Bronchial epithelial cell (primary cell): ENCODE data around the gene G6PC2. TPM values are rescaled to one million over a fixed set of nuclear protein-coding genes. Genes with fewer than 3 reads are reported as not detected.

Source experiments
- DNase-seq: peaks from one replicate; pipeline ENCODE4 v3.0.0-alpha.2; 2010; ENCODE audit warnings: low read depth
- FAIRE-seq: peaks from 2 replicates; lab custom pipeline; 2011; peaks lifted over from hg19 to GRCh38; lab: Jason Lieb, UNC
- H3K27me3 ChIP-seq: 2 replicates; pipeline ENCODE4 v1.5.1; 2011; ENCODE audit warnings: low read length; ENCODE audit not compliant: control insufficient read depth, insufficient read depth
- H3K36me3 ChIP-seq: 2 replicates; pipeline ENCODE4 v1.5.1; 2011; ENCODE audit warnings: low read length; ENCODE audit not compliant: control insufficient read depth, insufficient read depth
- H3K4me3 ChIP-seq: 2 replicates; pipeline ENCODE4 v1.5.1; 2011; ENCODE audit warnings: mild to moderate bottlenecking, low read depth, low read length, control low read depth
- CTCF ChIP-seq: IDR thresholded peaks from 2 replicates; pipeline ENCODE4 v1.5.1; 2011; ENCODE audit warnings: mild to moderate bottlenecking, moderate library complexity, low read length, control low read depth, inconsistent platforms; ENCODE audit not compliant: insufficient read depth, severe bottlenecking
- total RNA-seq: library from RNA; depleted of rRNA; stranded (reverse); fragments of >200 nt; gene quantifications from 2 replicates; pipeline ENCODE4 v1.2.1, GENCODE V29; 2014

G6PC2 gene
- total RNA-seq, 1 donor from 2014 or later = not detected

- H3K36me3 ChIP-seq = no peaks in the 10 kb centered on the region
- no peak overlapping the region for H3K4me3 ChIP-seq
- no peak for TF ChIP-seq CTCF
- DNase-seq (no peak), FAIRE-seq (no peak)
- H3K27me3 ChIP-seq = no peaks in the 10 kb centered on the region
Observed at GRCh38 chr2:168896783-168897182, 4.3 kb upstream of the G6PC2 start.

- TF ChIP-seq CTCF = no peak
- DNase-seq (no peak), FAIRE-seq (no peak)
- H3K36me3 ChIP-seq = no peaks in the 10 kb centered on the region
- no peaks in the 10 kb centered on the region for H3K27me3 ChIP-seq
- H3K4me3 ChIP-seq = no peak overlapping the region
Observed at GRCh38 chr2:168897449-168897848, 3.6 kb upstream of the G6PC2 start.

GRCh38 chr2:168903888-168904287 lies 2.8 kb downstream of the G6PC2 start:
- TF ChIP-seq CTCF = no peak
- Histone ChIP-seq H3K4me3 (no peak overlapping the region), H3K36me3 (no peaks in the 10 kb centered on the region), H3K27me3 (peaks cover 4% of the 10 kb centered on the region)
- FAIRE-seq (no peak), DNase-seq (no peak)

GRCh38 chr2:168904358-168904757 lies 3.3 kb downstream of the G6PC2 start:
- Histone ChIP-seq H3K27me3 (peaks cover 4% of the 10 kb centered on the region), H3K4me3 (no peak overlapping the region), H3K36me3 (no peaks in the 10 kb centered on the region)
- FAIRE-seq (no peak), DNase-seq (no peak)
- no peak for TF ChIP-seq CTCF

- Histone ChIP-seq H3K36me3 (no peaks in the 10 kb centered on the region), H3K27me3 (peaks cover 10% of the 10 kb centered on the region), H3K4me3 (no peak overlapping the region)
- no peak for FAIRE-seq
- no peak for TF ChIP-seq CTCF
- no peak for DNase-seq
Observed at GRCh38 chr2:168907940-168908662, 7.0 kb downstream of the G6PC2 start.

- FAIRE-seq (no peak), DNase-seq (no peak)
- H3K4me3 ChIP-seq = no peak overlapping the region
- peaks cover 13% of the 10 kb centered on the region for H3K27me3 ChIP-seq
- no peaks in the 10 kb centered on the region for H3K36me3 ChIP-seq
- no peak for TF ChIP-seq CTCF
Observed at GRCh38 chr2:168910330-168910729, 9.2 kb downstream of the G6PC2 start.
